Left cardiac atrium (tissue), 4 donors: ENCODE measurements around the gene IFRD1. TPM values are rescaled to one million over a fixed set of nuclear protein-coding genes. Genes with fewer than 3 reads are reported as not detected.
"Not testable (repeated sequence)": the region's sequence is repeated elsewhere in the genome, so short reads cannot be mapped to it uniquely, and the experiment has no call there.

Experiments
- ATAC-seq, 2 donors: fragments of 200-7000 bp; cut with Tn5 transposase; one replicate each; pipeline ENCODE4 v1.9.1; 2020; ENCODE audit warnings: mild to moderate bottlenecking in 2 of 2, moderate library complexity in 2 of 2
- DNase-seq: peaks from one replicate; pipeline ENCODE4 v3.0.0-alpha.2; 2020
- intact Hi-C, 2 donors: fragments of 100-400 bp; cut with DNase I; formaldehyde crosslinking; loops; one replicate each; pipeline versions ENCODE4 v1.14.1 to v1.15.1; 2022 to 2023
- total RNA-seq, 2 donors: library from RNA; stranded (reverse); fragmentation: NEBNext Ultra II Directional; extraction: Animal tissue kit (Norgen Biotek cat#: 25700); gene quantifications; one replicate each; pipeline ENCODE4 v1.2.1, GENCODE V29; 2021
- donor health status: DM: no; HTN: yes; CAD: no.
- donor health status: DM: no; HTN: yes; CAD: no; lungs with severe emphysema.
- donor health status: DM: yes; HTN: yes; CAD: no.
- donor health status: Dilated cardiomyopathy.

IFRD1 gene
- total RNA-seq, 2 donors from 2014 or later, result 22.2 to 42.2 TPM

- DNase-seq (no peak), ATAC-seq (no peak)
- intact Hi-C loops, result no loop called here
Observed at GRCh38 chr7:112431803-112432202, 18.5 kb upstream of the IFRD1 start.

- no peak for DNase-seq
- intact Hi-C loops, result no loop called here
Observed at GRCh38 chr7:112433289-112433688, 17.0 kb upstream of the IFRD1 start.

GRCh38 chr7:112437072-112437471 is 13.2 kb upstream of the IFRD1 start:
- peak in 1 of 2 donors; percentile 72 for ATAC-seq
- intact Hi-C loops, result no loop called here
- no peak for DNase-seq

More at GRCh38 chr7:112433289-112433688, 17.0 kb upstream of the IFRD1 start:
- ATAC-seq, result no peak

GRCh38 chr7:112439476-112439875 is 10.8 kb upstream of the IFRD1 start:
- ATAC-seq, result no peak
- DNase-seq, result no peak
- intact Hi-C loops, result no loop called here

- no peak for ATAC-seq
- DNase-seq, result no peak
- intact Hi-C loops, result no loop called here
Observed at GRCh38 chr7:112442210-112442609, 8.1 kb upstream of the IFRD1 start.

DNA sequence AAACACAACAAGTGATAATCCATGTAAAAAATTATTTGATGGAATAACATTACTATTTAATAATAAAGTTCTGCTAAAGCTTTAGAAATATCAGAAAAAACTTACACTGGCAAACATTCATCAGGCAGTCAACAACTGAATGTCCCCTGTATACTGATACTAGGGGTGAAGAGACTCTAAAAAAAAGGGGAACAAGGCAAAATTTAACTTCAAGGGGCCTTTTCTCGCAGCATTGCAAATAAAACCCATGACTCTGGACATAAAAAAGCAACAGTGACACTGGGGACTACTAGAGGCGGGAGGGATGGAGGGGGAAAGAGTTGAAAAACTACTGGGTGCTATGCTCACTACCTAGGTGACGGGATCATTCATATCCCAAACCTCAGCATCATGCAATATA is 5.8 kb upstream of the IFRD1 start:
- intact Hi-C loops, result no loop called here
- ATAC-seq (no peak), DNase-seq (no peak)

- ATAC-seq (no peak), DNase-seq (no peak)
- intact Hi-C loops, result no loop called here
Observed at GRCh38 chr7:112446431-112446830, 3.8 kb upstream of the IFRD1 start.

DNA sequence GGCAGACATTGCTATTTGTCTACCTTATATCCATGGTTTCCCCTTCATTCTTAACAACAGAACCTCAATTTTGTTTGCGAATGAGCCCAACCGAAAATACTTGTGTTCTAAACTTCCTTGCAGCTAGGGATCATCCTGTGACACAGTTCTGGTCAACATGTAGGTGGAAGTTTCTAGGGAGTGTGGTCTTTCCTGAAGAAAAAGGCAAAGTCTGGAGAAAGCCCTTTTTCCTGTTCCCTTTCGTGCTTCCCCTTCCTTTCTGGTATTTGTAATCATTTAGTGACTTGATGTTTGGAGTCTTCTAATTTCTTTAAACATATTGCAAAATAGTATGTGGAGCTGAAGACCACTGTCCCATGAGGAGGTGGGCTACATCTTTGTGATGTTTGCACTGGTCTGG is 2.9 kb upstream of the IFRD1 start:
- intact Hi-C loops, result no loop called here
- ATAC-seq, result no peak
- DNase-seq, result no peak

- intact Hi-C loops, result no loop called here
Observed at GRCh38 chr7:112448381-112448780, 1.9 kb upstream of the IFRD1 start.

GRCh38 chr7:112448891-112449290 is 1.4 kb upstream of the IFRD1 start:
- no peak for ATAC-seq
- no peak for DNase-seq
- intact Hi-C loops, result no loop called here

More at GRCh38 chr7:112448381-112448780, 1.9 kb upstream of the IFRD1 start:
- DNase-seq, result no peak
- ATAC-seq, result no peak

- DNase-seq (no peak), ATAC-seq (no peak)
- intact Hi-C loops, result no loop called here
Observed at GRCh38 chr7:112449353-112449752, 907 bp upstream of the IFRD1 start.

GRCh38 chr7:112450807-112451761 is 824 bp downstream of the IFRD1 start:
- intact Hi-C loops, result loop anchor here in 1 of 2 donors (5.0 kb wide), 1 partner anchor 46 kb away; no protein-coding TSS in a partner anchor
- ATAC-seq, result peak; percentile 89 to 92
- peak; percentile 96 for DNase-seq

DNA sequence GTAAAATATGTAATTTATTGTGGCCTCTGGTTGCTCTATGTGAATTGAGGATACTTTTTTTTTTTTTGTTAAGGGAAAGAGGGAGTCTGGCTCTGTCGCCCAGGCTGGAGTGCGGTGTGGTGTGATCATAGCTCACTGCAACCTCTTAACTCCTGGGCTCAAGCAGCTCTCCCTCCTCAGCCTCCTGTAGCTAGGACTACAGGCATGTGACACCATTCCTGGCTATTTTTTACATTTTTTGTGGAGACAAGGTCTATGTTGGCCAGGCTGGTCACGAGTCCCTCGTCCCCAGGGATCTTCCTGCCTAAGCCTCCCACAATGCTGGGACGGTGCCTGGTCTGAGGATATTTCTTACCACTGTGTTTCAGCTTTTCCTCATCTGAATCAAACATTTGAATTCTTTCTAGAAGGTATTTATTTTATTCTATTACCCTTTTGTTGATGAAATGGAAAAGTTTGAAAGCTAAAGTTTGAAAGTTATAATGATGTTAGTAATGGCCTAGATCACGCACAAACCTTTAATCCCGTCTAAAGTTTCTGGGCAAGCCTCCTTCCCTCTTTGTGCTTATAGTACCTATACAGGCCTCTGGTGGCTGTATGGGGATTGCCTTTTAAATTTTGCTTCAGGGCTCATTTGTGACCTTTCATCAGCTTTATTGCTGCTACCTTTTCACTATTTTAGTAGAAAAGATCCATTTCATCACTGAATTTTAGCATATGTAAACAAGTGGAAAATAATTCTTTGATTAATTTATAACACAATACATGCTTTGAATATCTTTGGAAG is 2.0 kb downstream of the IFRD1 start:
- peak in 1 of 2 donors; percentile 5 for ATAC-seq
- intact Hi-C loops, result loop anchor here in 1 of 2 donors (5.0 kb wide), 1 partner anchor 45 kb away; no protein-coding TSS in a partner anchor
- DNase-seq, result peak; percentile 54

- intact Hi-C loops, result loop anchor here in 1 of 2 donors (5.0 kb wide), 1 partner anchor 44 kb away; no protein-coding TSS in a partner anchor
- ATAC-seq, result no peak
- DNase-seq, result no peak
Observed at GRCh38 chr7:112453505-112454171, 3.4 kb downstream of the IFRD1 start.

DNA sequence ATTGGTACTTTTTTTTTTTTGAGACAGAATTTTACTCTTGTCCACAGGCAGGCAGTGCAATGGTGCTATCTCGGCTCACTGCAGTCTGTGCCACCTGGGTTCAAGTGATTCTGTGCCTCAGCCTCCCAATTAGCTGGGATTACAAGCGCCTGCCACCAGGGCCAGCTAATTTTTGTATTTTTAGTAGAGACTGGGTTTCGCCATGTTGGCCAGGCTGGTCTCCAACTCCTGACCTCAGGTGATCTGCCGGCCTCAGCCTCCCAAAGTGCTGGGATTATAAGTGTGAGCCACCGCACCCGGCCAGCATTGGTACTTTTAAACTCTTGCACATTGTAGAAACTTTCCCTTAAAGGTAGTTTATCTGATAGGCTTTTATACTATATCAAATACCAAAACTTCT is 3.9 kb downstream of the IFRD1 start:
- not testable (repeated sequence) for DNase-seq, ATAC-seq
- intact Hi-C loops, result loop anchor here in 1 of 2 donors (5.0 kb wide), 1 partner anchor 43 kb away; no protein-coding TSS in a partner anchor

GRCh38 chr7:112459645-112460044 is 9.4 kb downstream of the IFRD1 start:
- intact Hi-C loops, result no loop called here
- ATAC-seq (no peak), DNase-seq (no peak)

DNA sequence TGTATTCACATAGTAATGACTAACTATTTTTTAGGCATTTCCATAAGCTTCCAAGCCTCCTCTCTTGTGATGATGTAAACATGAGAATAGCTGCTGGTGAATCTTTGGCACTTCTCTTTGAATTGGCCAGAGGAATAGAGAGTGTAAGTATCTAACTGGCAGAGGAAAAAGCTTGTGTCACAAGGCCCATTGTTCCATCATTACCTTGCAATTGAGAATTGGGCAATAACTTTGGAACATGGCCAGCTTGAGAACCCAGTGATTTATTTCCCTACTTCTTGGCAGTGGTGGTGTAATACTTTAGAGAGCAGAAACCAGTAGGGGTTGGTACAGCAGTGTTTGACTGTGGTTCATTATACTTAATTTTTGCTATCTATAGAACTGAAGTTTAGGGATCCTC is 12.0 kb downstream of the IFRD1 start:
- intact Hi-C loops, result no loop called here
- ATAC-seq, result peak; percentile 78 to 80
- DNase-seq, result no peak

- DNase-seq (no peak), ATAC-seq (no peak)
- intact Hi-C loops, result no loop called here
Observed at GRCh38 chr7:112467867-112468266, 17.6 kb downstream of the IFRD1 start.

- ATAC-seq (peak; percentile 5 to 42), DNase-seq (no peak)
- intact Hi-C loops, result no loop called here
Observed at GRCh38 chr7:112470194-112470593, 19.9 kb downstream of the IFRD1 start.
